Measurements from ENCODE around the gene ANKDD1A.

The ANKDD1A gene

GRCh38 chr15:64896371-64897069 is 15.2 kb upstream of the ANKDD1A start:
- DNase-seq: no peak

GRCh38 chr15:64897345-64897985 is 14.2 kb upstream of the ANKDD1A start:
- DNase-seq: no peak

- DNase-seq: no peak
Measured at GRCh38 chr15:64898406-64898805, 13.3 kb upstream of the ANKDD1A start.

- no peak for DNase-seq
Measured at GRCh38 chr15:64901141-64901540, 10.6 kb upstream of the ANKDD1A start.

- DNase-seq: peak; percentile 26
Measured at GRCh38 chr15:64901914-64902313, 9.8 kb upstream of the ANKDD1A start.

GRCh38 chr15:64902863-64903262 is 8.8 kb upstream of the ANKDD1A start:
- DNase-seq: no peak

- no peak for DNase-seq
Measured at GRCh38 chr15:64903326-64903950, 8.3 kb upstream of the ANKDD1A start.

GRCh38 chr15:64904189-64904588 is 7.5 kb upstream of the ANKDD1A start:
- DNase-seq: no peak

GRCh38 chr15:64905119-64905831 is 6.4 kb upstream of the ANKDD1A start:
- DNase-seq: peak; percentile 87

GRCh38 chr15:64905941-64906340 is 5.8 kb upstream of the ANKDD1A start:
- no peak for DNase-seq

GRCh38 chr15:64906402-64906801 is 5.3 kb upstream of the ANKDD1A start:
- no peak for DNase-seq

- DNase-seq: no peak
Measured at GRCh38 chr15:64907991-64908390, 3.7 kb upstream of the ANKDD1A start.

GRCh38 chr15:64909546-64909945 is 2.2 kb upstream of the ANKDD1A start:
- no peak for DNase-seq

- no peak for DNase-seq
Measured at GRCh38 chr15:64912379-64913325, 950 bp downstream of the ANKDD1A start.

GRCh38 chr15:64915518-64916227 is 4.0 kb downstream of the ANKDD1A start:
- DNase-seq: no peak

- DNase-seq: no peak
Measured at GRCh38 chr15:64916365-64916764, 4.7 kb downstream of the ANKDD1A start.

GRCh38 chr15:64917211-64917610 is 5.5 kb downstream of the ANKDD1A start:
- no peak for DNase-seq

- DNase-seq: no peak
Measured at GRCh38 chr15:64919721-64920120, 8.0 kb downstream of the ANKDD1A start.

GRCh38 chr15:64921711-64922110 is 10.0 kb downstream of the ANKDD1A start:
- DNase-seq: no peak

- DNase-seq: no peak
Measured at GRCh38 chr15:64923546-64923945, 11.8 kb downstream of the ANKDD1A start.

All from CD4-positive, alpha-beta T cell treated with Interleukin-6 for 4 hours (primary cell).